Activated naive CD8-positive, alpha-beta T cell treated with anti-CD3 and anti-CD28 coated beads, Interleukin-2, amount 10 ng/mL, durations not matched to agents 7 days and 5 days (primary cell): Measurements from ENCODE around the gene CUX1. TPM values are rescaled to one million over a fixed set of nuclear protein-coding genes. Genes with fewer than 3 reads are reported as not detected.
"Not testable (repeated sequence)": the region's sequence is repeated elsewhere in the genome, so short reads cannot be mapped to it uniquely, and the experiment has no call there.

ENCODE experiments used
- ATAC-seq: fragments of 150-1000 bp; cut with Tn5 transposase; one replicate; pipeline ENCODE4 v1.10.0; 2021; ENCODE audit warnings: low read depth, moderate library complexity
- POLR2A ChIA-PET: fragments of 350-600 bp; sonication (Branson Sonifier 250); formaldehyde crosslinking; loops from one replicate; lab custom pipeline; 2021; ENCODE audit warnings: antibody characterized with exemption; lab: Charles Lee
- DNase-seq: peaks from one replicate; pipeline ENCODE4 v3.0.0; 2021
- H3K27ac Mint-ChIP-seq: one replicate; pipeline ENCODE4 v1.8.0; 2022; ENCODE audit warnings: mild to moderate bottlenecking, mixed read lengths
- H3K27me3 Mint-ChIP-seq: one replicate; pipeline ENCODE4 v1.8.0; 2022; ENCODE audit warnings: mild to moderate bottlenecking, moderate library complexity, mixed read lengths
- H3K36me3 Mint-ChIP-seq: one replicate; pipeline ENCODE4 v1.8.0; 2021; ENCODE audit warnings: mild to moderate bottlenecking, mixed read lengths
- H3K4me1 Mint-ChIP-seq: one replicate; pipeline ENCODE4 v1.8.0; 2021; ENCODE audit warnings: mixed read lengths
- H3K4me3 Mint-ChIP-seq: one replicate; pipeline ENCODE4 v1.8.0; 2022; ENCODE audit warnings: mild to moderate bottlenecking, moderate library complexity, mixed read lengths
- H3K9me3 Mint-ChIP-seq: one replicate; pipeline ENCODE4 v1.8.0; 2021; ENCODE audit warnings: mixed read lengths
- total RNA-seq, 2 experiments: library from RNA; stranded (reverse); gene quantifications; one replicate each; pipeline ENCODE4 v1.2.3, GENCODE V29; 2021

The CUX1 gene
- total RNA-seq, 2 experiments from 2014 or later = 35.7 to 37.6 TPM

DNA sequence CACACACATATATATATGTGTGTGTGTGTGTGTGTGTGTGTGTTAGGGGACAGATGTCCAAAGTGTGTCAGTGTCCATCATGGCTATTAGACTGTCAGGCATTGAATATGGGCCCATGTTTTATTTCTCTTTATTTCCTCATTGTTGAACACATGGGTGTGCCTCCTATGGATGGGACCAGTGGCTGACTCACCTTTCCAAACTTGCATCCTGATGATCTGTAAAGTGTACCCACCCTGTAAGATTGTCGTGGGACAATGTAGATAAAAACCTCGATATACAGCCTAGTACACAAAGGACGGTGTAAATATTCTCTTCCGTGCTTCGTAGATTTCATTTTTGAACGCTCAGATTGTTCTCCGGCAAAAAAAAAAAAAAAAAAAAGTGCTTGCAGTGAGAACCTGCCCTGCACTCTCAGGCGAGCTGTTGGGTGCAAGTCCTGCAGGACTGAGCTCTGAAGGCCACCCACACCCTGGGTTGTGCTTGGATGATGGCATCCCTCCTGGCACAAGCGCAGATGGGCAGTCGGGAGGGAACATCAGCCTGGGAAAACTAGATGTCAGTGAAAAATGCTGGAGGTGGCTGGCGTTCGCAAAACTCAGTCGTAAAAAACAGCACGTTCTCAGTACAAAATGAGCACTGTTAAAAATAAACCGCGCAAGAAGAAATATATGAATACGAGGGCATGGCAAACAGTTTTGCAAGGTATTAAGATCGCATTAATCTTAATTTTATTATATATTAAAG is 166.9 kb downstream of the CUX1 start:
- DNase-seq = no peak
- Mint-ChIP-seq H3K9me3 (peaks cover 3% of the 10 kb centered on the region), H3K27ac (no peak overlapping the region), H3K36me3 (peaks cover 4% of the 10 kb centered on the region), H3K27me3 (no peaks in the 10 kb centered on the region), H3K4me1 (peaks cover 2% of the 10 kb centered on the region), H3K4me3 (no peak overlapping the region)
- ATAC-seq = no peak
- POLR2A ChIA-PET = no interaction called here

DNA sequence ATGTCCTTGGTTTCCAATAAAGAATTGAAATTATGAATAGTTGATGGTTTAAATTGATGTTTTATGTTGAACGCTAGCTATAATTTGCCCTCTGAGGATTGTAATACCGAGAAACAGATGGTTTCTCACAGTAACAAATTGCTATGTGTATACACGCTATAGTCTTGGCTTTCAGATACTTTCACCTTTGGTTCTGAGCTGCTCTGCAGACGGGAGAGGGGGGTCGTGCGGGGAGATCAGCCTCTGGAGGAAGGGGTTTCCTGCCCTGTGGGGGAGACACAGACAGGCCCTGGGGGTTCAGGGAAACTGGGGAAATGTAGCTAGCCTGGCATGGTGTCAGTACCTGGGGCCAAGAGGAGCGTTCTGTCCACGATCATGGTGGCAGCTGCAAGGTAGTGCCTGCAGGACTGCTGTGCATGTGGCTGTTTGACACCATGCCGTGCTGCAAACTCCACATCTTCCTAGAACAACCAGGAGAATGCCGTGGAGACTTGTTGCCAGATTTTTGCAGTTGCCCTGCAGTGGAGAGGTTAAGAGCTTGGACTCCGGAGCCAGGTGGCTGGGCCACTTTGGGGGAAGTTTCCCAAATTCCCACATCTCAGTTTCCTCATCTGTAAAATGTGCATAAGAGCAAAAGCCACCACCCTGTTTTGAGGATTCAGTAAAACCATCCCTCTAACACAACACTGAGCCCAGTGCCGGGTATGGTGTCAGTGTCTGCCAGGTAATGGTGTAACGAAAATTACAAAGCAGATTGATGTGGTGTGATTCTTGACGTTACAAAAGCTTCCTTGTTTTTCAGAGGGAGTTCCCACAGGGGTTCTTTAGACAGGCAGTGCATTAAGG is 167.9 kb downstream of the CUX1 start:
- no peak for ATAC-seq
- Mint-ChIP-seq H3K27me3 (no peaks in the 10 kb centered on the region), H3K4me1 (peaks cover 6% of the 10 kb centered on the region), H3K9me3 (peaks cover 3% of the 10 kb centered on the region), H3K36me3 (peaks cover 4% of the 10 kb centered on the region), H3K4me3 (no peak overlapping the region), H3K27ac (no peak overlapping the region)
- POLR2A ChIA-PET = no interaction called here
- DNase-seq = no peak

DNA sequence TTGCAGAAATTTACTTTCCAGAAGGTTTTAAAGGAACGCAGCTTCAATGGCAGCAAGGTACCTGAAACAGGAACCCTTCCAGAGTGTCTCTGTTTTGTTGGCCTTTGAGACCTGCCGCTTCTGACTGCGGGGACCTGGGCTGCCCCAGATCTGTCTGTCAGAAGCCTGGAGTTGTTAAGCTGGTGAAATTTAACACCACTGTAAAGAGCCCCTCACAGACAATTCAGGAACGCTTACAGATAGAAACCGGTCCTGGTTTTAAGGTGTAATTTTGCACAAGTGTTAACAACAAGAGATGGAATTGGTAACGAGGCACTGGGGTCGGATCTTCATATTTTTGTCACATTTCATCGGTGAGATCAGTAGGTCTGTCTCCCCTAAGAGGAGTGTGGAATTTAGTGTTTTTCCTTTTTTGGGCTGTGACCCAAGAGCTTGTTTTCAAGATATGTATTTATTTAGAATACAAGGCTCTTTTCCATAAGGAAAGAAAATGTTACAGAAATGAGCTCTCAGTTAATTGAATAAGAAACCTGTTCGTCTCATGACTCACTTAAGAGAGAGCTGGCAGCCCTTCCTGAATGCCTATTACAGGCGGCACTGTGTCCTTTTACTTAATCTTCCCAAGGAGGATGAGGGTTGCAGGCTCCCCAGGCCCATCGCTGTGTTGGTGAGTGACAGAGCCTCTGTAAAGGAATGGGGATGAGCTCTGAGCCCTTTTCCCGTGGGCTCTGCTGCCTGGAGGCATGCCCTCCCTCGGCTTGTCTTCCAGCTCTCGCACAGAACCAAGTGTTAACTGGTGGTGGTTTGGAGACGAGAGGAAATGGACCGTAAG is 168.7 kb downstream of the CUX1 start:
- peaks cover 12% of the 10 kb centered on the region for H3K4me1 Mint-ChIP-seq
- ATAC-seq (no peak), DNase-seq (no peak)
- H3K36me3 Mint-ChIP-seq = peaks cover 4% of the 10 kb centered on the region
- POLR2A ChIA-PET = no interaction called here
- H3K9me3 Mint-ChIP-seq = peaks cover 3% of the 10 kb centered on the region
- no peak overlapping the region for H3K4me3 Mint-ChIP-seq
- no peak overlapping the region for H3K27ac Mint-ChIP-seq
- H3K27me3 Mint-ChIP-seq = no peaks in the 10 kb centered on the region

DNA sequence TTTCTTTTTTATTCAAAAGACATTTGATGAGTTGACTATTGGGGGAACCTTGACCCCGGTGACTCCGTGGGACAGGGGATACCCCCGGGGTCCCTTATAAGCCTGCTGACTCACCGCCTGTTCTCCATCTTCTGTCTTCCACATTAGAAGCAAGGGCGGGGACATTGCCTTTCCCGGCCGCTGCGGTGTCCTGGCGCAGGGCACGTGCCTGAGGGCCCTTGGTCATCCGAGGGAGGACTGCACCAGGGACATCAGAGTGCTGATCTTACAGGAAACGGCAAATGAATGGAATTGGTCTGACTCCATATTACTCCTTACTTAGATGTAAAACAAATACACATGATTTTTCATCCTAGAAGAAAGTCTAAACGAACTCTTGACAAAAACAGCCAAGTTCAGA is 170.1 kb downstream of the CUX1 start:
- H3K9me3 Mint-ChIP-seq = peaks cover 3% of the 10 kb centered on the region
- POLR2A ChIA-PET = no interaction called here
- H3K27me3 Mint-ChIP-seq = no peaks in the 10 kb centered on the region
- ATAC-seq (no peak), DNase-seq (no peak)
- peaks cover 4% of the 10 kb centered on the region for H3K36me3 Mint-ChIP-seq
- no peak overlapping the region for H3K27ac Mint-ChIP-seq
- H3K4me1 Mint-ChIP-seq = peaks cover 12% of the 10 kb centered on the region
- no peak overlapping the region for H3K4me3 Mint-ChIP-seq

DNA sequence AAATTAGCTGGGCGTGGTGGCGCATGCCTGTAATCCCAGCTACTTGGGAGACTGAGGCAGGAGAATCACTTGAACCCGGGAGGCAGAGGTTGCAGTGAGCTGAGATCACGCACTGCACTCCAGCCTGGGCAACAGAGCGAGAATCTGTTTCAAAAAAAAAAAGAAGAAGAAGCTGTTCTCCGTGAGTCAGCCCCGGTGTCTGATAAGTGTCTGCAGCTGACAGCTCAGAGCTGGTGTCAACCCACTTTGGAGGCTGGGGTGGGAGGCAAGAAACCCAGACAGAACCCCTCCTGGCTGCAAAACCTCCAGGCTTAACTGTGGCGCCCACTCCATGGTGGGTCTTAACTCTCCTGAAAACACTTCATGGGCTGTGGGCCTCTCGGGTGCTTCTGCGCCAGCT is 170.6 kb downstream of the CUX1 start:
- not testable (repeated sequence) for H3K9me3 Mint-ChIP-seq

DNA sequence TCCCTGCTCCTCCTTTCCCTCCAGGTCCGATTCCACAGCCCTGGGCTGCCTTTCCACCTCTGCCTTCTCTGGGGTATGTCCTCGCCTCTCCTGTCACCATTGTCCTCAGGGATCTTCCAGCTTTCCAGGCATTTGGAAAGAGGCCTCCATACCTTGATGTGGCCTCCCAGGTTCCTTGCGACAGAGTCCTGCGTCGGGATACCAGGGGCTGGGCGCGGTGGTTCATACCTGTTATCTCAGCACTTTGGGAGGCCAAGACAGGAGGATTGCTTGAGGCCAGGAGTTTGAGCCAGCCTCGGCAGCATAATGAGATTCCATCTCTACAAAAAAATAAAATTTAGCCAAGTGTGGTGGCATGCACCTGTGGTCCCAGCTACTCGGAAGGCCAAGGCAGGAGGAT is 171.1 kb downstream of the CUX1 start:
- no peaks in the 10 kb centered on the region for H3K27me3 Mint-ChIP-seq
- POLR2A ChIA-PET = no interaction called here
- H3K27ac Mint-ChIP-seq = no peak overlapping the region
- no peaks in the 10 kb centered on the region for H3K9me3 Mint-ChIP-seq
- H3K4me1 Mint-ChIP-seq = peaks cover 12% of the 10 kb centered on the region
- peaks cover 3% of the 10 kb centered on the region for H3K36me3 Mint-ChIP-seq
- DNase-seq (no peak), ATAC-seq (no peak)
- no peak overlapping the region for H3K4me3 Mint-ChIP-seq

More for the DNA sequence above, 170.6 kb downstream of the CUX1 start:
- peaks cover 12% of the 10 kb centered on the region for H3K4me1 Mint-ChIP-seq
- ATAC-seq, POLR2A ChIA-PET, DNase-seq, H3K27me3 Mint-ChIP-seq, H3K27ac Mint-ChIP-seq, H3K4me3 Mint-ChIP-seq, H3K36me3 Mint-ChIP-seq: not testable (repeated sequence)

DNA sequence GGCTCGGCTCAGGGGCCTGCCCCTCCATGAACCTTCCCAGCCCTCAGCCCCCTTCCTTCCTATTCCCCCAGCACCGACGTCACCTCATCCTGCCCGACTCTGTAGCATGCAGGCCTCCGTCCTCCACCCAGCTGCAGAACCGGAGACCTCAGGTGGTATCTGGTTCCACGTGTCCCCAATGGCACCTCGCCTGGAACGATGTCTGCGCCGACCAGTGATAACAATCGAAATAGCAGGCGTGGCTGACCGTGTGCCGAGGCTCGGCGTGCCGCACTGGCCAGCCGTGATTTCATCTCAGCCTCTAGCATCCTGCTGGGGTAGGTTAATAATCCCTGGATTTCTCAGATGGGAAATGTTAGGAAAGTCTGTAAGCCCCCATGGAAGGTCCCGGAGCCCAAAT is 171.7 kb downstream of the CUX1 start:
- no peak overlapping the region for H3K27ac Mint-ChIP-seq
- H3K4me1 Mint-ChIP-seq = peaks cover 12% of the 10 kb centered on the region
- DNase-seq (no peak), ATAC-seq (no peak)
- H3K9me3 Mint-ChIP-seq = no peaks in the 10 kb centered on the region
- POLR2A ChIA-PET = interaction anchor here (0.6 kb wide), 1 partner anchor 151 kb away, joined by 3 read pairs; no protein-coding TSS in a partner anchor
- H3K36me3 Mint-ChIP-seq = peaks cover 2% of the 10 kb centered on the region
- no peak overlapping the region for H3K4me3 Mint-ChIP-seq
- H3K27me3 Mint-ChIP-seq = no peaks in the 10 kb centered on the region

DNA sequence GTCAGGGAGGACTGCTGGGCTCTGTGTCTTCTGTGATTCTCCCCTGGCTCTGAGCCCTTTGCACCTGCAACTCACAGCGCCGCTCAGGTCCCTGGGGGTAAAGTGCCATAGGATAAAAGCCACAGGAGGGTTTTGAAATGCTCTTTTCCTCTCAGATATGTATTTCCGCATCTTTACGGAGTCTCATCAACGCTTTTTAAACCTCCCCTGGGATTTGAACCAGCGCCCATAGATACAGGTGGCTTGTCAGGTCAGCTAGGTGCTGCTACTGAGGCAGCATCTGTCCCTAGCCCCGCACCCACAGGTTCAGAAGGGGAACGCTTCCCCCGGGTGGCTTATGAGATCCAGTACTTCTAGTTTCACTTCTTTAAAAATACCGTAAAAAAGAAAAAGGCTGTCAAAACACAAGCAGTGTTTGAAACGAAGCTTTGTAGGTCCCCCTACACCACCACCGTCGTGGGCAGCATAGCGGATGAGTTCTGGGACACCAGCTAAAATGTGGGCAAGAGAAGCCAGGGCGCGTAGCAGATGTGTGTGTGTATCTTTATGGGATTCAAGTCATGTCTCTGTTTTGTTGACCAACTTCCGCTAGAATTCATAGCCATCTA is 173.5 kb downstream of the CUX1 start:
- Mint-ChIP-seq H3K27ac (peak overlapping the region; percentile 61), H3K9me3 (no peaks in the 10 kb centered on the region), H3K4me3 (peak overlapping the region; percentile 80), H3K4me1 (peaks cover 11% of the 10 kb centered on the region), H3K36me3 (peaks cover 2% of the 10 kb centered on the region), H3K27me3 (no peaks in the 10 kb centered on the region)
- POLR2A ChIA-PET = interaction anchor here (0.6 kb wide), 1 partner anchor 25 kb away, joined by 6 read pairs; no protein-coding TSS in a partner anchor
- DNase-seq (no peak), ATAC-seq (peak; percentile 53)

DNA sequence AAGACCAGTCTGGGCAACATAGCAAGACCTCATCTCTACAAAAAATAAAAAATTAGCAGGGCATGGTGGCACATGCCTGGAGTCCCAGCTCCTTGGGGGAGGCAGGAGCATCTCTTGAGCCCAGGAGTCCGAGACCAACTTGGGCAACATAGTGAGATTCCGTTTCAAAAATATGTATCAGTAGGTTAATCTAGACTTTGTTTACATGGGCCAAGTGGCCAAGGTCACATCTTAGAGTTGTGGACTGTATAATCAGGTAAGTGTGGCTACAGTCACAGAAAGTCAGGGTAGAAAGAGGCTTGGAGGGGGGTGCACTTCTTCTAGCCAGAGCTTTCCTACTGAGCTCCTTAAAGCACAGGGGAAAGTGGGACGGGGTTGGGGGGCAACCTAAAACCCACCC is 174.4 kb downstream of the CUX1 start:
- H3K36me3 Mint-ChIP-seq = peaks cover 2% of the 10 kb centered on the region
- DNase-seq = no peak
- H3K4me1 Mint-ChIP-seq = peaks cover 11% of the 10 kb centered on the region
- H3K27me3 Mint-ChIP-seq = no peaks in the 10 kb centered on the region
- H3K9me3 Mint-ChIP-seq = no peaks in the 10 kb centered on the region
- ATAC-seq = no peak
- no peak overlapping the region for H3K27ac Mint-ChIP-seq
- H3K4me3 Mint-ChIP-seq = no peak overlapping the region
- POLR2A ChIA-PET = no interaction called here

DNA sequence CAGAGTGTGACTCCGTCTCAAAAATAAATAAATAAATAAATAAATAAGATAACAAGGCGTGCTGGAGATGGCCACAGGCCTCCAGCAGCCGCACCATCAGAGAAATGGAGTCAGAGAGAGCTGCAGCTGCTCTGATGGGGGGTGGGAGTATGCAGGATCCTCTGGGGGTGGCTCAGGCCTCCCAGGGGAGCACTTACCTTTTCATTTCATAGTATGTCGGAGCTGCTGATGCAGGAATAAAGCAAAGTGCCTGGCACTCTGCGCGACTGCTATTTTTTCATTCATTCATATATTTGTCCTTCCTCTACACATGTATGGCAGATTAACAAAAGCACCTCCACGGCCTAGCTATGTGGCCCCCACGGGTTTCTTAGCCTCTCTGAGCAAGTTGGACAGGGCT is 175.9 kb downstream of the CUX1 start:
- H3K36me3 Mint-ChIP-seq = peaks cover 1% of the 10 kb centered on the region
- H3K27ac Mint-ChIP-seq = no peak overlapping the region
- POLR2A ChIA-PET = no interaction called here
- DNase-seq = no peak
- H3K9me3 Mint-ChIP-seq = no peaks in the 10 kb centered on the region
- no peaks in the 10 kb centered on the region for H3K27me3 Mint-ChIP-seq
- H3K4me1 Mint-ChIP-seq = peaks cover 11% of the 10 kb centered on the region
- no peak overlapping the region for H3K4me3 Mint-ChIP-seq
- no peak for ATAC-seq

DNA sequence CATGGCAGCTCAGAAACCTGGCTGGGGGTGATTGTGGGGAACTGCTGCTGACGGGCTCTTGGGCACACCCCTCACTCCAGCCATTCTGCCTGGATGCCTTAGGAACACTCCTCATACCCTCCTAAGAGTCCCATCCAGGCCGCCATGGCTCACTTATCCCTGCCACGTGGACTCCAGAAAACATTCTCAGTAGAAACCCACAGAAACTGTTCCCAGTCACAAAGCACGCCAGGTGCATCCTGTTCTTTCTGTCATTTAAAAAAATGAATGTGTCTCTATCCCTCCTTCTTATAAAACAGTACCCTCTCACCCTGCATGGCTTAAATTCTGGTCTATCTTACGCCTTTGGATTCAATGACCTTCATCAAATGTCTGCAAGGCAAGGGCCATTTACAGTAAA is 177.7 kb downstream of the CUX1 start:
- no peak for ATAC-seq
- Mint-ChIP-seq H3K27me3 (no peaks in the 10 kb centered on the region), H3K4me1 (peaks cover 7% of the 10 kb centered on the region), H3K9me3 (no peaks in the 10 kb centered on the region), H3K27ac (no peak overlapping the region), H3K36me3 (no peaks in the 10 kb centered on the region), H3K4me3 (no peak overlapping the region)
- no peak for DNase-seq
- POLR2A ChIA-PET = no interaction called here

DNA sequence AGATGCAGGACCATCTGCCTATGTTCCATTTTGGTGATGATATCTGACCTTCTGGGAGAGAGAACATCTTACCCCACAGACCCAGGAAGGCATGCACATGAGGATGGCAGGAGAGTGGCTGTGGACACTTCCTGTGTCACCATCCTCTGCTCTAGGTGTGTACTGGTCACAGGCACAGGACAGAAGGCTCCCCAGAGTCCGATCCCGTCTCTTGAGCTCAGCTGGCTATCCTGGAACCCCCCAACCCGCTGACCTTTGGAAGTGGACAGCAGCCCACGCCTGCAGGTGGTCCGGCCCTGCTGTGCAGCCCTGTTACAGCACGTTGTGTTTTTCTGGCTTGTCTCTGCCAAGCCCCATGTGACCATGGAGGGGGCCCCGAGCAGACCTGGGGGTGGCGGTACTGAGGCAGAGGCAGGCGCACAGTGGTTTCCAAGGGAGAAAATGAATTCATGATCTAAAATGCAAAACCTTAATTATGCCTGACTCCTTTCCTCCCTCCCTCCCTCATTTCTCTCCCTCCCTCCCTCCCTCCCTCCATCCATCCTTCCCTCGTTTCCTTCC is 178.8 kb downstream of the CUX1 start:
- DNase-seq (no peak), ATAC-seq (no peak)
- H3K36me3 Mint-ChIP-seq = no peaks in the 10 kb centered on the region
- H3K4me1 Mint-ChIP-seq = peaks cover 1% of the 10 kb centered on the region
- POLR2A ChIA-PET = no interaction called here
- no peaks in the 10 kb centered on the region for H3K9me3 Mint-ChIP-seq
- H3K27ac Mint-ChIP-seq = no peak overlapping the region
- no peak overlapping the region for H3K4me3 Mint-ChIP-seq
- no peaks in the 10 kb centered on the region for H3K27me3 Mint-ChIP-seq

DNA sequence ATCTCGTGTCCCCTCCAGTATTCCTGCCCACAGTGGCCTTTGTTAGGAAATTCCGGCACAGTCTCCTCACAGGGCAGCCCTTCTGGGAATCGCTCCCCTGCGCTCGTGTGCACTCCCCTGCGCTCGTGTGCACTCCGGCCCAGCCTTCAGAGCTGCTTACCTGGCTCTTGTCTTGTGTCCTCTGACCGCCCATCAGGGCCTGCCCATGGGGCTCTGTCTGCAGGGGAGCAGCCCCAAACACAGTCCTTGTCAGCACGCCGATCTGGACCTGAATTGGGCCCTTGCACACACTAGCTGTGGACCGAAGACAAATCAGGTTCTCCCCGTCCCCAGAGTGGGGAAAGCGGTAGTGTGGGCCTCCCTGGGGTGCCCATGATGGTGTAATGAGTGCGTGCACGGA is 179.4 kb downstream of the CUX1 start:
- no peak overlapping the region for H3K27ac Mint-ChIP-seq
- no peaks in the 10 kb centered on the region for H3K36me3 Mint-ChIP-seq
- peaks cover 1% of the 10 kb centered on the region for H3K4me1 Mint-ChIP-seq
- POLR2A ChIA-PET = no interaction called here
- no peak overlapping the region for H3K4me3 Mint-ChIP-seq
- no peaks in the 10 kb centered on the region for H3K9me3 Mint-ChIP-seq
- no peaks in the 10 kb centered on the region for H3K27me3 Mint-ChIP-seq
- ATAC-seq = no peak
- no peak for DNase-seq
